HepG2 (cell line): ENCODE data around the gene RAPGEF2. TPM values are rescaled to one million over a fixed set of nuclear protein-coding genes. Genes with fewer than 3 reads are reported as not detected.

Experiments
- ATAC-seq: fragments of 200-7000 bp; cut with Tn5 transposase; 3 replicates; pipeline ENCODE4 v1.9.1; 2020; ENCODE audit warnings: mild to moderate bottlenecking, moderate library complexity
- BruUV-seq: library from RNA; stranded (reverse); fragments of 400-500 nt; replicated peaks from 2 replicates; lab custom pipeline; 2021; lab: Mats Ljungman, UMichigan
- CTCF ChIA-PET: fragments of 300-600 bp; formaldehyde crosslinking; extraction: SDS; loops from one replicate; lab custom pipeline; 2021; ENCODE audit warnings: low total read pairs, inconsistent platforms, low intra/inter-chr PET ratio; lab: Yijun Ruan, JAX
- POLR2A ChIA-PET: fragments of 350-600 bp; sonication (Branson Sonifier 250); formaldehyde crosslinking; loops from one replicate; lab custom pipeline; 2020; ENCODE audit warnings: antibody characterized with exemption, inconsistent platforms; lab: Yijun Ruan, JAX
- DNase-seq: peaks from one replicate; pipeline ENCODE4 v3.0.0-alpha.2; 2015; ENCODE audit warnings: low spot score
- FAIRE-seq: peaks from 3 replicates; lab custom pipeline; 2011; peaks lifted over from hg19 to GRCh38; lab: Jason Lieb, UNC
- H2AFZ ChIP-seq: one replicate; pipeline ENCODE4 v1.6.1; 2011; ENCODE audit warnings: low read length, inconsistent platforms
- H3K27ac ChIP-seq: fragments of 300-600 bp; 3 replicates; pipeline ENCODE4 v1.8.0; 2011; ENCODE audit warnings: mixed run types, mild to moderate bottlenecking, mixed read lengths, low read length, inconsistent platforms; ENCODE audit not compliant: insufficient read depth; ENCODE audit errors: extremely low read length
- H3K27me3 ChIP-seq, 2 experiments: fragments of 200-600 bp in 1 of 2; 2 replicates in 1 of 2; 3 replicates in 1 of 2; pipeline versions ENCODE4 v1.6.0 to v1.8.0; 2011; ENCODE audit warnings: low read length in 2 of 2, mild to moderate bottlenecking in 2 of 2, moderate library complexity in 2 of 2, inconsistent platforms in 1 of 2; ENCODE audit not compliant: insufficient read depth in 2 of 2, control insufficient read depth in 1 of 2
- H3K36me3 ChIP-seq, 2 experiments: fragments of 200-600 bp in 1 of 2; replicated peaks in 1 of 2; 2 replicates in 1 of 2; 3 replicates in 1 of 2; pipeline versions ENCODE4 v1.5.1 to v1.8.0; 2011; ENCODE audit warnings: low read length in 2 of 2, inconsistent platforms in 1 of 2; ENCODE audit not compliant: insufficient read depth in 2 of 2, control insufficient read depth in 1 of 2
- H3K4me1 ChIP-seq: 2 replicates; pipeline ENCODE4 v1.5.1; 2012; ENCODE audit warnings: low read length, inconsistent platforms; ENCODE audit not compliant: insufficient read depth
- H3K4me2 ChIP-seq: 2 replicates; pipeline ENCODE4 v1.6.0; 2011; ENCODE audit warnings: low read depth, low read length, inconsistent platforms
- H3K4me3 ChIP-seq, 3 experiments: fragments of 200-600 bp in 1 of 3; sonication (generic), shearing (Covaris generic) in 1 of 3; replicated peaks in 1 of 3; 2 replicates each; pipeline ENCODE4 v1.5.1; 2011 to 2016; ENCODE audit warnings: low read length in 3 of 3, inconsistent platforms in 2 of 3, low read depth in 2 of 3, mild to moderate bottlenecking in 2 of 3, control low read depth in 1 of 3, mixed read lengths in 1 of 3; ENCODE audit not compliant: insufficient read depth in 1 of 3
- H3K79me2 ChIP-seq: one replicate; pipeline ENCODE4 v1.6.1; 2011; ENCODE audit warnings: low read length, inconsistent platforms; ENCODE audit not compliant: insufficient read depth
- H3K9ac ChIP-seq: 2 replicates; pipeline ENCODE4 v1.6.0; 2011; ENCODE audit warnings: mild to moderate bottlenecking, low read depth, low read length, inconsistent platforms; ENCODE audit not compliant: insufficient read depth
- H3K9me3 ChIP-seq: 2 replicates; pipeline ENCODE4 v1.5.1; 2012; ENCODE audit warnings: mild to moderate bottlenecking, low read length
- H4K20me1 ChIP-seq: 2 replicates; pipeline ENCODE4 v1.6.0; 2011; ENCODE audit warnings: inconsistent platforms, mild to moderate bottlenecking, low read length, moderate library complexity; ENCODE audit not compliant: insufficient read depth
- ARNTL ChIP-seq: sonication (generic); formaldehyde crosslinking; IDR thresholded peaks from 2 replicates; pipeline ENCODE4 v1.4.0; 2020; ENCODE audit warnings: mild to moderate bottlenecking, missing genetic modification reagents
- ATF2 ChIP-seq: sonication (generic); formaldehyde crosslinking; IDR thresholded peaks from 2 replicates; pipeline ENCODE4 v1.4.0; 2020; ENCODE audit warnings: missing genetic modification reagents
- HOXA7 ChIP-seq: sonication (generic); formaldehyde crosslinking; IDR thresholded peaks from 2 replicates; pipeline ENCODE4 v1.8.1; 2022; ENCODE audit warnings: mild to moderate bottlenecking, missing genetic modification reagents, moderate library complexity
- KDM5A ChIP-seq: fragments of 200-600 bp; sonication (generic); IDR thresholded peaks from 2 replicates; pipeline ENCODE4 v1.7.0; 2018; ENCODE audit warnings: antibody characterized with exemption, mild to moderate bottlenecking, low read length, borderline replicate concordance
- KLF13 ChIP-seq: sonication (generic); formaldehyde crosslinking; IDR thresholded peaks from 2 replicates; pipeline ENCODE4 v1.4.0; 2020; ENCODE audit warnings: mild to moderate bottlenecking, missing genetic modification reagents
- PATZ1 ChIP-seq: sonication (generic); formaldehyde crosslinking; IDR thresholded peaks from 2 replicates; pipeline ENCODE4 v1.4.0; 2020; ENCODE audit warnings: missing genetic modification reagents
- REST ChIP-seq, 2 experiments: IDR thresholded peaks; 2 replicates each; pipeline ENCODE4 v1.6.1; 2011 to 2012; ENCODE audit warnings: low read length in 2 of 2, borderline replicate concordance in 1 of 2, low read depth in 1 of 2, mild to moderate bottlenecking in 1 of 2, moderate library complexity in 1 of 2
- SCMH1 ChIP-seq: sonication (generic); formaldehyde crosslinking; IDR thresholded peaks from 2 replicates; pipeline ENCODE4 v1.9.0; 2021; ENCODE audit warnings: missing genetic modification reagents, mild to moderate bottlenecking, borderline replicate concordance
- SSRP1 ChIP-seq: IDR thresholded peaks from 2 replicates; pipeline ENCODE4 v1.6.1; 2016; ENCODE audit warnings: control low read depth
- ZBTB26 ChIP-seq: IDR thresholded peaks from 2 replicates; pipeline ENCODE4 v1.6.1; 2016; ENCODE audit warnings: missing compliant biosample characterization, missing genetic modification reagents, borderline replicate concordance
- ZBTB8A ChIP-seq: sonication (generic); formaldehyde crosslinking; IDR thresholded peaks from 2 replicates; pipeline ENCODE4 v1.4.0; 2020; ENCODE audit warnings: mild to moderate bottlenecking, low read depth, missing genetic modification reagents, borderline replicate concordance
- ZMYM3 ChIP-seq: sonication (generic); formaldehyde crosslinking; IDR thresholded peaks from 2 replicates; pipeline ENCODE4 v1.5.1; 2020; ENCODE audit warnings: mild to moderate bottlenecking, missing genetic modification reagents
- ZNF20 ChIP-seq: sonication (generic); formaldehyde crosslinking; IDR thresholded peaks from 2 replicates; pipeline ENCODE4 v1.4.0; 2020; ENCODE audit warnings: mild to moderate bottlenecking, moderate library complexity, missing genetic modification reagents
- ZNF282 ChIP-seq: fragments of 450-650 bp; IDR thresholded peaks from 2 replicates; pipeline ENCODE4 v1.6.1; 2018; ENCODE audit not compliant: partially characterized antibody
- ZNF484 ChIP-seq: sonication (generic); formaldehyde crosslinking; IDR thresholded peaks from 2 replicates; pipeline ENCODE4 v1.5.1; 2020; ENCODE audit warnings: mild to moderate bottlenecking, low read depth, missing genetic modification reagents, borderline replicate concordance
- ZNF7 ChIP-seq: IDR thresholded peaks from 2 replicates; pipeline ENCODE4 v1.6.1; 2016; ENCODE audit warnings: missing biosample characterization, missing genetic modification reagents
- in situ Hi-C: cut with HindIII; loops from 2 replicates; pipeline ENCODE4 v1.10.0; 2017; ENCODE audit warnings: low pct_unique_long_range_greater_than_20kb; ENCODE audit not compliant: extremely low pct_ligation_motif_present
- intact Hi-C: fragments of 100-400 bp; cut with micrococcal nuclease; formaldehyde crosslinking; loops from one replicate; pipeline ENCODE4 v1.10.0; 2022; ENCODE audit not compliant: unreplicated experiment
- polyA plus RNA-seq, 8 experiments: library from polyadenylated mRNA; depleted of rRNA in 3 of 8; stranded (reverse) in 7 of 8; unstranded in 1 of 8; fragments of >200 nt; fragmentation: Illumina TruSeq in 4 of 8; extraction: Trizol in 4 of 8; gene quantifications; 2 replicates each; pipeline versions ENCODE4 v1.2.1 to v1.2.3, GENCODE V29; 2011 to 2016; ENCODE audit warnings: low read depth in 4 of 8, missing spikeins in 1 of 8, mixed read lengths in 1 of 8; ENCODE audit not compliant: insufficient read depth in 1 of 8
- total RNA-seq, 5 experiments: library from RNA; depleted of rRNA; stranded (reverse); fragments of >200 nt; fragmentation: Illumina TruSeq; extraction: Trizol; gene quantifications; 2 replicates each; pipeline ENCODE4 v1.2.3, GENCODE V29; 2016; ENCODE audit warnings: low read depth in 1 of 5
- TF ChIP-seq, protein P1 (sequence below): sonication (generic); formaldehyde crosslinking; IDR thresholded peaks from 2 replicates; pipeline ENCODE4 v1.4.0; 2020; ENCODE audit warnings: low read depth, mild to moderate bottlenecking, missing genetic modification reagents

The RAPGEF2 gene
- total and polyA plus RNA-seq, 2 of the 13 experiments (the other 11 are each of a cell fraction or from before 2014, with no cell fraction given): 19.2 to 23.0 TPM

- Histone ChIP-seq H3K9me3 (no peaks in the 10 kb centered on the region), H3K4me2 (no peak overlapping the region), H2AFZ (no peak overlapping the region), H3K79me2 (no peaks in the 10 kb centered on the region), H3K27ac (no peak overlapping the region), H3K27me3 (no peaks in the 10 kb centered on the region), H4K20me1 (no peaks in the 10 kb centered on the region), H3K4me3 (no peak overlapping the region), H3K9ac (no peak overlapping the region), H3K4me1 (no peaks in the 10 kb centered on the region), H3K36me3 (peaks cover 2 to 10% of the 10 kb centered on the region in 2 experiments; a peak in 2 of 5 replicates)
- in situ Hi-C loops: no loop called here
- FAIRE-seq: no peak
- no peak for ATAC-seq
- intact Hi-C loops: loop anchor here (10.0 kb wide), 2 partner anchors 107 to 457 kb away; no protein-coding TSS in a partner anchor
- no TSS peak for BruUV-seq
- DNase-seq: no peak
- CTCF ChIA-PET: no interaction called here
- POLR2A ChIA-PET: no interaction called here
- TF ChIP-seq ZNF7 (CRISPR knock-in tag) (no peak), ARNTL (CRISPR knock-in tag) (no peak), ZMYM3 (CRISPR knock-in tag) (no peak), ZNF20 (CRISPR knock-in tag) (no peak), KDM5A (no peak), ZBTB26 (CRISPR knock-in tag) (no peak), ZNF484 (CRISPR knock-in tag) (no peak), REST (IDR thresholded peaks at IDR 0.05; ENCODE audit: borderline replicate concordance in 1 of 2, low read depth in 1 of 2, low read length in 2 of 2) (no peak), SSRP1 (CRISPR knock-in tag) (no peak), ATF2 (CRISPR knock-in tag) (no peak), ZBTB8A (no peak), HOXA7 (CRISPR knock-in tag) (no peak), PATZ1 (CRISPR knock-in tag) (no peak), ZNF282 (no peak), KLF13 (no peak), SCMH1 (CRISPR knock-in tag) (no peak)
- TF ChIP-seq, protein P1, sequence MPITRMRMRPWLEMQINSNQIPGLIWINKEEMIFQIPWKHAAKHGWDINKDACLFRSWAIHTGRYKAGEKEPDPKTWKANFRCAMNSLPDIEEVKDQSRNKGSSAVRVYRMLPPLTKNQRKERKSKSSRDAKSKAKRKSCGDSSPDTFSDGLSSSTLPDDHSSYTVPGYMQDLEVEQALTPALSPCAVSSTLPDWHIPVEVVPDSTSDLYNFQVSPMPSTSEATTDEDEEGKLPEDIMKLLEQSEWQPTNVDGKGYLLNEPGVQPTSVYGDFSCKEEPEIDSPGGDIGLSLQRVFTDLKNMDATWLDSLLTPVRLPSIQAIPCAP (CRISPR knock-in tag): no peak
These were observed 209.4 kb downstream of the RAPGEF2 start for GRCh38 chr4:159312236-159312635.
